IMR-90 (cell line): ENCODE data around the gene CDK8. TPM values are rescaled to one million over a fixed set of nuclear protein-coding genes. Genes with fewer than 3 reads are reported as not detected.

Source experiments
- ATAC-seq: fragments of 200-7000 bp; cut with Tn5 transposase; 2 replicates; pipeline ENCODE4 v1.9.1; 2020; ENCODE audit warnings: low read depth, mild to moderate bottlenecking, moderate library complexity
- BruUV-seq: library from RNA; stranded (reverse); fragments of 400-500 nt; replicated peaks from 2 replicates; lab custom pipeline; 2021; lab: Mats Ljungman, UMichigan
- CTCF ChIA-PET: fragments of 300-600 bp; formaldehyde crosslinking; extraction: SDS; loops from one replicate; lab custom pipeline; 2021; ENCODE audit warnings: antibody characterized with exemption; lab: Yijun Ruan, JAX
- POLR2A ChIA-PET: fragments of 300-600 bp; sonication (Branson Sonifier 250); formaldehyde crosslinking; loops from one replicate; lab custom pipeline; 2022; ENCODE audit warnings: antibody characterized with exemption; ENCODE audit not compliant: unreplicated experiment; lab: Charles Lee
- DNase-seq: peaks from one replicate; pipeline ENCODE4 v3.0.0; 2013
- H2AFZ ChIP-seq: replicated peaks from 2 replicates; pipeline ENCODE3; 2013; ENCODE audit warnings: low read length, mild to moderate bottlenecking; ENCODE audit not compliant: poor library complexity
- H2AK5ac ChIP-seq: 2 replicates; pipeline ENCODE4 v1.6.1; 2013; ENCODE audit warnings: low read depth, low read length, inconsistent platforms
- H2AK9ac ChIP-seq: replicated peaks from 2 replicates; pipeline ENCODE3; 2013; ENCODE audit warnings: mild to moderate bottlenecking, low read depth, low read length, moderate library complexity; ENCODE audit not compliant: poor library complexity
- H2BK120ac ChIP-seq: 2 replicates; pipeline ENCODE4 v1.6.1; 2013; ENCODE audit warnings: low read depth, low read length, inconsistent platforms
- H2BK15ac ChIP-seq: 3 replicates; pipeline ENCODE4 v1.6.1; 2013; ENCODE audit warnings: low read depth, low read length, inconsistent platforms
- H2BK20ac ChIP-seq: 2 replicates; pipeline ENCODE4 v1.6.1; 2013; ENCODE audit warnings: low read depth, mild to moderate bottlenecking, inconsistent platforms, low read length, moderate library complexity
- H2BK5ac ChIP-seq: 2 replicates; pipeline ENCODE4 v1.6.1; 2013; ENCODE audit warnings: mild to moderate bottlenecking, low read depth, low read length, inconsistent platforms; ENCODE audit not compliant: poor library complexity, severe bottlenecking
- H3K14ac ChIP-seq: replicated peaks from 2 replicates; pipeline ENCODE4 v1.6.1; 2013; ENCODE audit warnings: low read depth, low read length, inconsistent platforms
- H3K18ac ChIP-seq: 2 replicates; pipeline ENCODE4 v1.6.1; 2013; ENCODE audit warnings: low read depth, low read length, control low read depth
- H3K23ac ChIP-seq: 2 replicates; pipeline ENCODE4 v1.6.1; 2013; ENCODE audit warnings: low read depth, low read length, inconsistent platforms
- H3K27ac ChIP-seq: 2 replicates; pipeline ENCODE4 v1.5.1; 2013; ENCODE audit warnings: mild to moderate bottlenecking, control low read depth, low read length; ENCODE audit not compliant: insufficient read depth
- H3K27me3 ChIP-seq: 2 replicates; pipeline ENCODE4 v1.6.1; 2013; ENCODE audit warnings: low read length; ENCODE audit not compliant: control insufficient read depth, insufficient read depth
- H3K36me3 ChIP-seq: 2 replicates; pipeline ENCODE4 v1.6.1; 2013; ENCODE audit warnings: low read length, mixed read lengths; ENCODE audit not compliant: control insufficient read depth, insufficient read depth
- H3K4ac ChIP-seq: 2 replicates; pipeline ENCODE4 v1.6.1; 2013; ENCODE audit warnings: low read depth, low read length, inconsistent platforms
- H3K4me1 ChIP-seq: 2 replicates; pipeline ENCODE4 v1.6.1; 2013; ENCODE audit warnings: low read length, mixed read lengths; ENCODE audit not compliant: control insufficient read depth, insufficient read depth
- H3K4me2 ChIP-seq: 2 replicates; pipeline ENCODE4 v1.6.1; 2013; ENCODE audit warnings: low read depth, mild to moderate bottlenecking, control low read depth, low read length, moderate library complexity
- H3K4me3 ChIP-seq: 2 replicates; pipeline ENCODE4 v1.5.1; 2013; ENCODE audit warnings: low read depth, mild to moderate bottlenecking, control low read depth, low read length, moderate library complexity; ENCODE audit not compliant: insufficient read depth
- H3K56ac ChIP-seq: 2 replicates; pipeline ENCODE4 v1.6.1; 2013; ENCODE audit warnings: low read length, inconsistent platforms; ENCODE audit not compliant: insufficient read depth; ENCODE audit errors: extremely low read depth
- H3K79me1 ChIP-seq, 2 experiments: 2 replicates each; pipeline ENCODE4 v1.6.1; 2013; ENCODE audit warnings: low read length in 2 of 2, inconsistent platforms in 1 of 2, low read depth in 1 of 2
- H3K9ac ChIP-seq: 2 replicates; pipeline ENCODE4 v1.6.1; 2013; ENCODE audit warnings: low read depth, low read length, control low read depth
- H3K9me1 ChIP-seq: 2 replicates; pipeline ENCODE4 v1.6.1; 2013; ENCODE audit warnings: low read length, inconsistent platforms; ENCODE audit not compliant: insufficient read depth
- H3K9me3 ChIP-seq: 2 replicates; pipeline ENCODE4 v1.6.1; 2013; ENCODE audit warnings: low read length; ENCODE audit not compliant: control insufficient read depth, insufficient read depth
- H4K20me1 ChIP-seq: 2 replicates; pipeline ENCODE4 v1.6.1; 2013; ENCODE audit warnings: low read length, inconsistent platforms; ENCODE audit not compliant: insufficient read depth
- H4K5ac ChIP-seq: 2 replicates; pipeline ENCODE4 v1.6.1; 2013; ENCODE audit warnings: mild to moderate bottlenecking, low read depth, low read length, control low read depth
- H4K8ac ChIP-seq, 2 experiments: 2 replicates each; pipeline ENCODE4 v1.6.1; 2013; ENCODE audit warnings: low read depth in 2 of 2, low read length in 2 of 2, control low read depth in 1 of 2, inconsistent platforms in 1 of 2
- H4K91ac ChIP-seq: 2 replicates; pipeline ENCODE4 v1.6.1; 2013; ENCODE audit warnings: low read depth, low read length, inconsistent platforms; ENCODE audit not compliant: insufficient read depth
- BHLHE40 ChIP-seq: fragments of 150-350 bp; IDR thresholded peaks from 2 replicates; pipeline ENCODE4 v1.6.1; 2016; ENCODE audit warnings: mild to moderate bottlenecking, low read depth, low read length
- CEBPB ChIP-seq: IDR thresholded peaks from 2 replicates; pipeline ENCODE4 v1.6.1; 2012; ENCODE audit warnings: low read depth, low read length, improper control_type of control experiment
- CHD1 ChIP-seq: IDR thresholded peaks from 2 replicates; pipeline ENCODE4 v1.6.1; 2012; ENCODE audit warnings: low read depth, low read length, improper control_type of control experiment
- CTCF ChIP-seq: conservative IDR thresholded peaks from 2 replicates; pipeline ENCODE4 v1.5.1; 2012; ENCODE audit warnings: mild to moderate bottlenecking, low read depth, low read length, improper control_type of control experiment
- FOS ChIP-seq: fragments of 150-350 bp; IDR thresholded peaks from 2 replicates; pipeline ENCODE4 v1.6.1; 2016; ENCODE audit warnings: low read depth, low read length
- MAFK ChIP-seq: IDR thresholded peaks from 2 replicates; pipeline ENCODE4 v1.6.1; 2012; ENCODE audit warnings: low read depth, low read length, improper control_type of control experiment
- MAZ ChIP-seq: IDR thresholded peaks from 2 replicates; pipeline ENCODE4 v1.6.1; 2012; ENCODE audit warnings: low read depth, mild to moderate bottlenecking, low read length, improper control_type of control experiment, moderate library complexity, borderline replicate concordance
- MXI1 ChIP-seq: IDR thresholded peaks from 2 replicates; pipeline ENCODE4 v1.6.1; 2012; ENCODE audit warnings: low read depth, mild to moderate bottlenecking, low read length, moderate library complexity, borderline replicate concordance
- NFE2L2 ChIP-seq: fragments of 150-350 bp; IDR thresholded peaks from 2 replicates; pipeline ENCODE4 v1.6.1; 2016; ENCODE audit warnings: low read depth, mild to moderate bottlenecking, low read length
- POLR2A ChIP-seq: IDR thresholded peaks from 2 replicates; pipeline ENCODE4 v1.6.1; 2012; ENCODE audit warnings: mild to moderate bottlenecking, low read depth, low read length
- RAD21 ChIP-seq: IDR thresholded peaks from 2 replicates; pipeline ENCODE4 v1.6.1; 2012; ENCODE audit warnings: low read length, improper control_type of control experiment
- RCOR1 ChIP-seq: IDR thresholded peaks from 2 replicates; pipeline ENCODE4 v1.6.1; 2012; ENCODE audit warnings: mild to moderate bottlenecking, low read length, improper control_type of control experiment; ENCODE audit not compliant: insufficient replicate concordance
- RFX5 ChIP-seq: IDR thresholded peaks from 2 replicates; pipeline ENCODE4 v1.8.0; 2012; ENCODE audit warnings: low read depth, mild to moderate bottlenecking, low read length, moderate library complexity
- SMC3 ChIP-seq: fragments of 150-350 bp; IDR thresholded peaks from 2 replicates; pipeline ENCODE4 v1.6.1; 2016; ENCODE audit warnings: low read depth, mild to moderate bottlenecking, antibody characterized with exemption, low read length, moderate library complexity
- USF2 ChIP-seq: fragments of 150-350 bp; IDR thresholded peaks from 2 replicates; pipeline ENCODE4 v1.6.1; 2017; ENCODE audit warnings: mild to moderate bottlenecking, antibody characterized with exemption, low read length, low read depth
- WGBS, 2 experiments: methylation state at CpG; one replicate each; pipeline versions ENCODE4 v1.1.5 to v1.1.7; 2013; ENCODE audit warnings: missing lambda C conversion rate in 2 of 2; ENCODE audit not compliant: insufficient read length in 1 of 2; ENCODE audit errors: extremely low coverage in 2 of 2; 5-methylcytosine and 5-hydroxymethylcytosine counted together
- dilution Hi-C: fragments of 300-500 bp; cut with HindIII; formaldehyde crosslinking; loops from one replicate; pipeline ENCODE4 v1.14.3; 2018; ENCODE audit warnings: low sequenced_read_pairs; ENCODE audit not compliant: unreplicated experiment
- in situ Hi-C: fragments of 300-500 bp; cut with MboI; formaldehyde crosslinking; loops from 3 replicates; pipeline ENCODE4 v1.14.3; 2019; ENCODE audit warnings: low sequenced_read_pairs, inconsistent platforms, mixed read lengths
- intact Hi-C: fragments of 100-400 bp; cut with micrococcal nuclease; formaldehyde crosslinking; loops from 2 replicates; pipeline ENCODE4 v1.10.0; 2022
- polyA plus RNA-seq, 3 experiments: library from polyadenylated mRNA; depleted of rRNA; stranded (reverse); fragments of >200 nt; gene quantifications; 2 replicates each; pipeline ENCODE4 v1.2.3, GENCODE V29; 2012; ENCODE audit warnings: low replicate concordance in 1 of 3
- total RNA-seq: library from RNA; depleted of rRNA; stranded (reverse); fragments of >200 nt; gene quantifications from 2 replicates; pipeline ENCODE4 v1.2.3, GENCODE V29; 2012
- TF ChIP-seq, protein P1 (sequence below): fragments of 150-350 bp; IDR thresholded peaks from 2 replicates; pipeline ENCODE4 v1.6.1; 2016; ENCODE audit warnings: low read depth, mild to moderate bottlenecking, low read length, moderate library complexity, borderline replicate concordance

The CDK8 gene
- total and polyA plus RNA-seq, 2 of the 4 experiments (the other 2 are of a cell fraction) = 15.4 to 19.0 TPM

- Histone ChIP-seq H3K4ac (no peak overlapping the region), H3K4me2 (no peak overlapping the region), H3K36me3 (no peaks in the 10 kb centered on the region), H3K9ac (no peak overlapping the region), H2AK9ac (no peak overlapping the region), H4K5ac (no peak overlapping the region), H4K20me1 (no peaks in the 10 kb centered on the region), H2BK120ac (no peak overlapping the region), H3K4me1 (peaks cover 1% of the 10 kb centered on the region; the same call in 1 of the 2 replicates), H3K9me3 (peaks cover 9% of the 10 kb centered on the region), H2BK5ac (no peak overlapping the region), H2BK20ac (no peak overlapping the region), H3K9me1 (no peaks in the 10 kb centered on the region), H4K91ac (no peak overlapping the region), H3K27me3 (peaks cover 4% of the 10 kb centered on the region; the same call in 1 of the 2 replicates), H3K27ac (no peak overlapping the region), H2AK5ac (no peak overlapping the region), H4K8ac (no peak overlapping the region), H3K23ac (no peak overlapping the region), H3K18ac (no peak overlapping the region), H3K56ac (no peak overlapping the region), H2AFZ (no peak overlapping the region), H3K4me3 (no peak overlapping the region), H2BK15ac (no peak overlapping the region), H3K14ac (no peak overlapping the region), H3K79me1 (no peaks in the 10 kb centered on the region)
- dilution Hi-C loops (no loop called here), in situ Hi-C loops (no loop called here), intact Hi-C loops (no loop called here)
- POLR2A ChIA-PET = no interaction called here
- TF ChIP-seq CHD1 (no peak), RCOR1 (no peak), CEBPB (no peak), NFE2L2 (no peak), RFX5 (no peak), CTCF (no peak), USF2 (no peak), MAFK (no peak), RAD21 (no peak), SMC3 (no peak), MXI1 (no peak), POLR2A (no peak), MAZ (no peak), FOS (no peak), BHLHE40 (no peak)
- TF ChIP-seq, protein P1, sequence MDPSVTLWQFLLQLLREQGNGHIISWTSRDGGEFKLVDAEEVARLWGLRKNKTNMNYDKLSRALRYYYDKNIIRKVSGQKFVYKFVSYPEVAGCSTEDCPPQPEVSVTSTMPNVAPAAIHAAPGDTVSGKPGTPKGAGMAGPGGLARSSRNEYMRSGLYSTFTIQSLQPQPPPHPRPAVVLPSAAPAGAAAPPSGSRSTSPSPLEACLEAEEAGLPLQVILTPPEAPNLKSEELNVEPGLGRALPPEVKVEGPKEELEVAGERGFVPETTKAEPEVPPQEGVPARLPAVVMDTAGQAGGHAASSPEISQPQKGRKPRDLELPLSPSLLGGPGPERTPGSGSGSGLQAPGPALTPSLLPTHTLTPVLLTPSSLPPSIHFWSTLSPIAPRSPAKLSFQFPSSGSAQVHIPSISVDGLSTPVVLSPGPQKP = no peak
- ATAC-seq = no peak
- CTCF ChIA-PET = no interaction called here
- no CpG with 5 or more reads among the region's 2 CpGs for WGBS, 2 experiments
- DNase-seq = no peak
- BruUV-seq = no TSS peak
These were observed 194.1 kb downstream of the CDK8 start for GRCh38 chr13:26448032-26448431.
